ENCODE results near the gene CST7.

The CST7 gene

DNA sequence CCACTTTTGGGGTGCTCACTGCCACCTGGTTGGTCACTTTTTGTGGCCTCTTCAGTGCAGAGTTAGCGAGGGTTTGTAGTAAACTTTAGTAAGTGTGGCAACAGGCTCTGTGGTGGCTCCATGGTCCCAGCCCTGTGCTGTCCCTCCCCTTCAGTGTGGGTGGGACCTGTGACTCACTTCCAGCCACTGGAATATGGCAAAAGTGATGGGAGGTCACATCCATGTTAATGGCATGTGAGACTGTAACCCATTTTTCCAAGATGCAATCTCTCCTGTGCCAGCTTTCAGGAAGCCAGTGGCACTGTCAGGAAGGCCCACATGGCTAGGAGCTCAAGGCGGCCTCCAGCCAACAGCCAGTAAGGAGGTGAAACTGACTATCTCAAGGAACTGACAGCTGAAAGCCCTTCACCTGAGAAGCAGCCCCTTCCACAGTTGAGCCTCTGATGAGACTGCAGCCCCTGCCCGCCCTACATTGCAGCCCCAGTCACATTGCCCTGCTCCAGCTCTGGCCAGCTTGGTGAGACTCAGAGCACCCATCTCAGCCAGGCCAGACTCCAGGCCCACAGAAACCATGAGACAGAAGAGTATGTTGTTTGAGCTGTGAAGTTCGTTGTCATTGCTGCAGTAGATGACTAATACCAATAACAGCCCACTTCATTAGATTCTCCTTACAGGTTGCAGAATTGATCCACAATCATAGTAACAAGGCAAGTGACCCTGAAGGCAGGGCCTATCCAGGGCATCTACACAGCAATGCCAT is 13.1 kb upstream of the CST7 start:
- no peaks in the 10 kb centered on the region for H3K36me3 ChIP-seq (replicated peaks; ENCODE audit: insufficient read depth, low read length)
- 0 out of 2 replicates have a peak, but pooled peaks cover 4% of the 10 kb centered on the region for H3F3A ChIP-seq (ENCODE audit: insufficient read depth, low read length)
- peaks cover 30% of the 10 kb centered on the region for H3K4me1 ChIP-seq (ENCODE audit: low read length)
- H3K9me3 ChIP-seq (replicated peaks; ENCODE audit: insufficient read depth, low read length) = no peaks in the 10 kb centered on the region
- no peak overlapping the region for H2AFZ ChIP-seq (ENCODE audit: low read length)
- no peak overlapping the region for H3K27ac ChIP-seq (ENCODE audit: low read length)
- H4K20me1 ChIP-seq (ENCODE audit: insufficient read depth, low read length) = no peaks in the 10 kb centered on the region
- H3K9ac ChIP-seq (ENCODE audit: low read length) = no peak overlapping the region
- H3K79me2 ChIP-seq (ENCODE audit: low read length) = no peaks in the 10 kb centered on the region
- no peak overlapping the region for H3K4me2 ChIP-seq (ENCODE audit: low read depth, low read length)
- TF ChIP-seq, protein P1, sequence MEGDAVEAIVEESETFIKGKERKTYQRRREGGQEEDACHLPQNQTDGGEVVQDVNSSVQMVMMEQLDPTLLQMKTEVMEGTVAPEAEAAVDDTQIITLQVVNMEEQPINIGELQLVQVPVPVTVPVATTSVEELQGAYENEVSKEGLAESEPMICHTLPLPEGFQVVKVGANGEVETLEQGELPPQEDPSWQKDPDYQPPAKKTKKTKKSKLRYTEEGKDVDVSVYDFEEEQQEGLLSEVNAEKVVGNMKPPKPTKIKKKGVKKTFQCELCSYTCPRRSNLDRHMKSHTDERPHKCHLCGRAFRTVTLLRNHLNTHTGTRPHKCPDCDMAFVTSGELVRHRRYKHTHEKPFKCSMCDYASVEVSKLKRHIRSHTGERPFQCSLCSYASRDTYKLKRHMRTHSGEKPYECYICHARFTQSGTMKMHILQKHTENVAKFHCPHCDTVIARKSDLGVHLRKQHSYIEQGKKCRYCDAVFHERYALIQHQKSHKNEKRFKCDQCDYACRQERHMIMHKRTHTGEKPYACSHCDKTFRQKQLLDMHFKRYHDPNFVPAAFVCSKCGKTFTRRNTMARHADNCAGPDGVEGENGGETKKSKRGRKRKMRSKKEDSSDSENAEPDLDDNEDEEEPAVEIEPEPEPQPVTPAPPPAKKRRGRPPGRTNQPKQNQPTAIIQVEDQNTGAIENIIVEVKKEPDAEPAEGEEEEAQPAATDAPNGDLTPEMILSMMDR (IDR thresholded peaks at IDR 0.05; ENCODE audit: low read length) = no peak
- no peak for TF ChIP-seq EZH2phosphoT487 (IDR thresholded peaks at IDR 0.05; ENCODE audit: low read length)
- TF ChIP-seq EZH2 (optimal IDR thresholded peaks at IDR 0.05; ENCODE audit: low read depth, low read length) = no peak
- H3K9me2 ChIP-seq (replicated peaks; ENCODE audit: insufficient read depth, low read length) = no peaks in the 10 kb centered on the region
- H3K27me3 ChIP-seq (replicated peaks; ENCODE audit: insufficient read depth, low read length) = no peaks in the 10 kb centered on the region
- H3K4me3 ChIP-seq (ENCODE audit: low read length) = no peak overlapping the region
- DNase-seq = no peak

DNA sequence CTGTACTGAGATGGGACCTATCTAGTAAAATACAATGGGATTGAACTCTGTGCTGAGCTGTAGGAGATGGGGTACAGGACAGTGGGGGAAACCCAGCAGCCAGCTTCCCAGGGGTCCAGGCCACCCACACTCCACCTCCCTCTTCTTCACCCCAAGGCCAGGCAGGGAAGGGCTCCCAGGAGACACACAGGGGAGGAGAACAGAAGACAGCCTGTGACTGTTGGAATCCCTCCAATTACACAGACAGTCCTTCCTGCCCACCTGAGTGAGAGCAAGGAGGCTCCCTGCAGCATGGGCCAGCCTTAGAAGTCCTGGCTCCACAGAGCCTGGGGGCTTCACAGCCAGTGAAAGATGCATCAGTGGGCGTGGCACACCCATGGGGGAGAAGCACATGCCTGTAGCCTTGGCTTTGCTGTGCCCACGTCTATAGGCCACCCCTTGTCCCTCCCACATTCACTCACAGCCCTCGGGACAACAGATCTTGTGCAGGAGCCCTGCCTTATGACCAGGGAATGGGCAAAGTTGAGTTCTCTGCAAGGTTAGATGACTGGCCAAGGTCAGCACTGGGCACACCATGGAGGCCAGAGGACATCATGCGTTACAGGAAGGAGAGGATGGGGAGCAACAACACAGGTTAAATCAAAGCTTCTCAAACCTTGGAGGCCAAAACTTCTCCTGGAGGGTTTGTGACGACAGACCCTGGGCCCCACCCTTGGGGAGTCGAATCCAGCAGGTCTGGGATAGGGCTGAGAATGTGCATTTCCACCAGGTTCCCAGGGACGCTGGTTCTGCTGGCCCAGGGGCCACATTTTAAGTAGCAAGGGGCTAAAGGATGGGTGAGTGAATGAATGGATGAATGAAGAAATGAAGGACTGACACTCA is 12.3 kb upstream of the CST7 start:
- Histone ChIP-seq H3K36me3 (replicated peaks; ENCODE audit: insufficient read depth, low read length) (no peaks in the 10 kb centered on the region), H3K79me2 (ENCODE audit: low read length) (no peaks in the 10 kb centered on the region), H3K9me3 (replicated peaks; ENCODE audit: insufficient read depth, low read length) (no peaks in the 10 kb centered on the region), H3K9me2 (replicated peaks; ENCODE audit: insufficient read depth, low read length) (no peaks in the 10 kb centered on the region), H3K27ac (ENCODE audit: low read length) (no peak overlapping the region), H3K4me3 (ENCODE audit: low read length) (no peak overlapping the region), H3K4me2 (ENCODE audit: low read depth, low read length) (no peak overlapping the region), H3F3A (ENCODE audit: insufficient read depth, low read length) (0 out of 2 replicates have a peak, but pooled peaks cover 4% of the 10 kb centered on the region), H3K4me1 (ENCODE audit: low read length) (peaks cover 21% of the 10 kb centered on the region), H3K9ac (ENCODE audit: low read length) (no peak overlapping the region), H2AFZ (ENCODE audit: low read length) (no peak overlapping the region), H4K20me1 (ENCODE audit: insufficient read depth, low read length) (no peaks in the 10 kb centered on the region), H3K27me3 (replicated peaks; ENCODE audit: insufficient read depth, low read length) (no peaks in the 10 kb centered on the region)
- DNase-seq = no peak
- TF ChIP-seq EZH2 (optimal IDR thresholded peaks at IDR 0.05; ENCODE audit: low read depth, low read length) (no peak), EZH2phosphoT487 (IDR thresholded peaks at IDR 0.05; ENCODE audit: low read length) (no peak)
- TF ChIP-seq, protein P1 (IDR thresholded peaks at IDR 0.05; ENCODE audit: low read length) = no peak

DNA sequence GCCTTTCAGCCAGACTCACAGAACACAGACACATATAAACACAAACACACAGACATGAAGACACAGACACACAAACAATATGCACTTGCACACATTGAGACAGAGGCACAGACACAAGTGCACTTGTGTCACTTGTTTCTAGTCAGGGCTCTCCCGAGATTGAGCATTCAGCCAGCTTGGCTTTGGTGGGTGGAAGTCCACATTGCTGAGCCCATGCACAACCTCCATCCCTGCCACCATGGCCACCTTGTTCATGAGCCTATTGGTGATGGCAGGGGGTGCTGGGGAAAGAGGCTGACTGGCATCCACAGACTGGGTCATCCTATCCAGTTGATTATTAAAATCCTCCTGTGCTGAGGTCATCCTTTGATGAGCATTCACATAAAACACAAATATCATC is 11.5 kb upstream of the CST7 start:
- no peak for DNase-seq
- Histone ChIP-seq H3K4me1 (ENCODE audit: low read length) (peaks cover 13% of the 10 kb centered on the region), H2AFZ (ENCODE audit: low read length) (no peak overlapping the region), H3K27ac (ENCODE audit: low read length) (no peak overlapping the region), H3K9me2 (replicated peaks; ENCODE audit: insufficient read depth, low read length) (no peaks in the 10 kb centered on the region), H3F3A (ENCODE audit: insufficient read depth, low read length) (no peaks in the 10 kb centered on the region), H3K9me3 (replicated peaks; ENCODE audit: insufficient read depth, low read length) (no peaks in the 10 kb centered on the region), H3K4me2 (ENCODE audit: low read depth, low read length) (no peak overlapping the region), H3K36me3 (replicated peaks; ENCODE audit: insufficient read depth, low read length) (no peaks in the 10 kb centered on the region), H3K79me2 (ENCODE audit: low read length) (no peaks in the 10 kb centered on the region), H3K4me3 (ENCODE audit: low read length) (no peak overlapping the region), H3K9ac (ENCODE audit: low read length) (no peak overlapping the region), H4K20me1 (ENCODE audit: insufficient read depth, low read length) (no peaks in the 10 kb centered on the region), H3K27me3 (replicated peaks; ENCODE audit: insufficient read depth, low read length) (no peaks in the 10 kb centered on the region)
- TF ChIP-seq EZH2phosphoT487 (IDR thresholded peaks at IDR 0.05; ENCODE audit: low read length) = no peak
- TF ChIP-seq, protein P1 (IDR thresholded peaks at IDR 0.05; ENCODE audit: low read length) = no peak
- TF ChIP-seq EZH2 (optimal IDR thresholded peaks at IDR 0.05; ENCODE audit: low read depth, low read length) = no peak
